Thyroid gland (tissue), 4 donors: ENCODE measurements around the gene ACOX1. TPM values are rescaled to one million over a fixed set of nuclear protein-coding genes. Genes with fewer than 3 reads are reported as not detected.

Experiments used
- DNase-seq, 2 donors: peaks; one replicate each; pipeline ENCODE4 v3.0.0-alpha.2; 2019
- H3K27ac ChIP-seq, 3 donors: fragments of 200-600 bp; sonication (generic); 1 replicate in 2 of 3; 2 replicates in 1 of 3; pipeline ENCODE4 v1.5.1; 2016 to 2019; ENCODE audit warnings: mild to moderate bottlenecking in 1 of 3, moderate library complexity in 1 of 3
- H3K27me3 ChIP-seq: fragments of 200-600 bp; sonication (generic); one replicate; pipeline ENCODE4 v1.5.1; 2019
- H3K36me3 ChIP-seq, 2 donors: fragments of 200-600 bp; sonication (generic); one replicate each; pipeline ENCODE4 v1.5.1; 2016 to 2019
- H3K4me1 ChIP-seq, 2 donors: fragments of 200-600 bp; sonication (generic); one replicate each; pipeline ENCODE4 v1.5.1; 2017 to 2019
- H3K4me3 ChIP-seq, 3 donors: fragments of 200-600 bp; sonication (generic); replicated peaks in 1 of 3; 1 replicate in 2 of 3; 2 replicates in 1 of 3; pipeline ENCODE4 v1.5.1; 2016; ENCODE audit warnings: mild to moderate bottlenecking in 1 of 3
- H3K9me3 ChIP-seq: fragments of 200-600 bp; sonication (generic); one replicate; pipeline ENCODE4 v1.5.1; 2017
- CTCF ChIP-seq, 6 experiments: fragments of 200-600 bp in 3 of 6; fragments of 450-650 bp in 3 of 6; sonication (generic) in 3 of 6; IDR thresholded peaks; one replicate each; pipeline ENCODE4 v1.5.1; 2016 to 2019; ENCODE audit warnings: antibody characterized with exemption in 6 of 6, mild to moderate bottlenecking in 2 of 6, inconsistent platforms in 1 of 6, moderate library complexity in 1 of 6
- POLR2A ChIP-seq, 2 donors: fragments of 450-650 bp; IDR thresholded peaks; one replicate each; pipeline ENCODE4 v1.6.1; 2017; ENCODE audit warnings: antibody characterized with exemption in 2 of 2, mild to moderate bottlenecking in 2 of 2, moderate library complexity in 1 of 2
- WGBS, 2 donors: methylation state at CpG; one replicate each; pipeline ENCODE4 v1.1.5; 2017; 5-methylcytosine and 5-hydroxymethylcytosine counted together
- intact Hi-C: fragments of 100-400 bp; cut with DNase I; formaldehyde crosslinking; loops from one replicate; pipeline ENCODE4 v1.15.1; 2023
- total RNA-seq, 4 donors: library from RNA; depleted of rRNA; stranded (reverse); fragments of >200 nt; gene quantifications; one replicate each; pipeline ENCODE4 v1.2.3, GENCODE V29; 2016

The ACOX1 gene
- total RNA-seq, 4 donors from 2014 or later, result 59.6 to 102 (median 75.5) TPM

- no peaks in the 10 kb centered on the region for H3K4me1 ChIP-seq
- intact Hi-C loops, result no loop called here
- H3K4me3 ChIP-seq, result no peak overlapping the region
- peaks cover 85 to 87% of the 10 kb centered on the region in 2 donors for H3K36me3 ChIP-seq
- TF ChIP-seq CTCF (IDR thresholded peaks at IDR 0.05), result no peak
- TF ChIP-seq POLR2A (IDR thresholded peaks at IDR 0.05), result no peak
- no peak for DNase-seq
- 94 to 96% methylated on average over 6 of the region's 6 CpGs for WGBS, 2 donors
- no peaks in the 10 kb centered on the region for H3K27me3 ChIP-seq
- H3K27ac ChIP-seq, result no peak overlapping the region
- no peaks in the 10 kb centered on the region for H3K9me3 ChIP-seq
These were observed 28.5 kb downstream of the ACOX1 start for GRCh38 chr17:75950421-75950820.

GRCh38 chr17:75945211-75945610, 33.8 kb downstream of the ACOX1 start:
- no peak overlapping the region for H3K4me3 ChIP-seq
- H3K4me1 ChIP-seq, result peaks cover 5 to 8% of the 10 kb centered on the region in 2 donors
- TF ChIP-seq POLR2A (IDR thresholded peaks at IDR 0.05) (no peak), CTCF (IDR thresholded peaks at IDR 0.05) (no peak)
- H3K36me3 ChIP-seq, result peaks cover 43 to 46% of the 10 kb centered on the region in 2 donors
- WGBS, 2 donors, result 78 to 88% methylated on average over 2 of the region's 2 CpGs
- H3K27me3 ChIP-seq, result no peaks in the 10 kb centered on the region
- intact Hi-C loops, result no loop called here
- H3K9me3 ChIP-seq, result no peaks in the 10 kb centered on the region
- H3K27ac ChIP-seq, result no peak overlapping the region
- no peak for DNase-seq

- Histone ChIP-seq H3K27ac (no peak overlapping the region), H3K36me3 (peaks cover 27 to 28% of the 10 kb centered on the region in 2 donors), H3K27me3 (no peaks in the 10 kb centered on the region), H3K9me3 (no peaks in the 10 kb centered on the region), H3K4me3 (no peak overlapping the region), H3K4me1 (peaks cover 7 to 13% of the 10 kb centered on the region in 2 donors)
- TF ChIP-seq CTCF (IDR thresholded peaks at IDR 0.05), result no peak
- TF ChIP-seq POLR2A (IDR thresholded peaks at IDR 0.05), result no peak
- 93 to 95% methylated on average over 1 of the region's 1 CpG for WGBS, 2 donors
- no peak for DNase-seq
- intact Hi-C loops, result loop anchor here (5.0 kb wide), 1 partner anchor 39 kb away; no protein-coding TSS in a partner anchor
These were observed 35.5 kb downstream of the ACOX1 start for GRCh38 chr17:75943491-75943890.

- H3K4me3 ChIP-seq, result no peak overlapping the region
- no peak for DNase-seq
- H3K4me1 ChIP-seq, result peaks cover 7 to 13% of the 10 kb centered on the region in 2 donors
- peaks cover 16 to 18% of the 10 kb centered on the region in 2 donors for H3K36me3 ChIP-seq
- WGBS, 2 donors, result 92 to 93% methylated on average over 4 of the region's 4 CpGs
- H3K9me3 ChIP-seq, result no peaks in the 10 kb centered on the region
- no peak for TF ChIP-seq CTCF (IDR thresholded peaks at IDR 0.05)
- no peak for TF ChIP-seq POLR2A (IDR thresholded peaks at IDR 0.05)
- intact Hi-C loops, result loop anchor here (5.0 kb wide), 1 partner anchor 40 kb away; no protein-coding TSS in a partner anchor
- no peak overlapping the region for H3K27ac ChIP-seq
- no peaks in the 10 kb centered on the region for H3K27me3 ChIP-seq
These were observed 36.5 kb downstream of the ACOX1 start for GRCh38 chr17:75942473-75942872.

GRCh38 chr17:75941442-75941819, 37.5 kb downstream of the ACOX1 start:
- no peak for DNase-seq
- Histone ChIP-seq H3K4me1 (peaks cover 7 to 13% of the 10 kb centered on the region in 2 donors), H3K27ac (no peak overlapping the region), H3K36me3 (peaks cover 6 to 8% of the 10 kb centered on the region in 2 donors), H3K27me3 (no peaks in the 10 kb centered on the region), H3K4me3 (no peak overlapping the region), H3K9me3 (no peaks in the 10 kb centered on the region)
- no peak for TF ChIP-seq POLR2A (IDR thresholded peaks at IDR 0.05)
- no peak for TF ChIP-seq CTCF (IDR thresholded peaks at IDR 0.05)
- 52 to 57% methylated on average over 6 of the region's 6 CpGs for WGBS, 2 donors
- intact Hi-C loops, result loop anchor here (5.0 kb wide), 1 partner anchor 41 kb away; no protein-coding TSS in a partner anchor
